Fibroblast of skin of abdomen (primary cell): ENCODE data around the gene GNGT1.

Experiments used
- DNase-seq: peaks from one replicate; pipeline ENCODE4 v3.0.0-alpha.2; 2013

Gene GNGT1

GRCh38 chr7:93943816-93944540, 37.6 kb downstream of the GNGT1 start:
- no peak for DNase-seq

- no peak for DNase-seq
Observed at GRCh38 chr7:93944673-93945072, 38.3 kb downstream of the GNGT1 start.

GRCh38 chr7:93945083-93945482, 38.7 kb downstream of the GNGT1 start:
- no peak for DNase-seq

GRCh38 chr7:93945756-93946535, 39.6 kb downstream of the GNGT1 start:
- peak; percentile 81 for DNase-seq

GRCh38 chr7:93948106-93948505, 41.7 kb downstream of the GNGT1 start:
- DNase-seq: peak; percentile 78

GRCh38 chr7:93948873-93949272, 42.5 kb downstream of the GNGT1 start:
- no peak for DNase-seq

- peak; percentile 86 for DNase-seq
Observed at GRCh38 chr7:93949423-93949822, 43.1 kb downstream of the GNGT1 start.

GRCh38 chr7:93955304-93955703, 48.9 kb downstream of the GNGT1 start:
- no peak for DNase-seq

- no peak for DNase-seq
Observed at GRCh38 chr7:93957767-93958166, 51.4 kb downstream of the GNGT1 start.

GRCh38 chr7:93958216-93958615, 51.8 kb downstream of the GNGT1 start:
- DNase-seq: peak; percentile 49

GRCh38 chr7:93958651-93959050, 52.3 kb downstream of the GNGT1 start:
- DNase-seq: no peak
